ENCODE measurements around the gene PRICKLE1. TPM values are rescaled to one million over a fixed set of nuclear protein-coding genes. Genes with fewer than 3 reads are reported as not detected.
A peak's percentile ranks its signal among the peaks of the same experiment; 100 is the strongest.

The PRICKLE1 gene
- total RNA-seq, 1 donor from 2014 or later, result 6.4 TPM

GRCh38 chr12:42511656-42512055 is 77.9 kb downstream of the PRICKLE1 start:
- no peak overlapping the region for H3K27ac Mint-ChIP-seq (ENCODE audit: unreplicated experiment)
- DNase-seq, result no peak
- H3K27me3 Mint-ChIP-seq (ENCODE audit: unreplicated experiment), result peaks cover 2% of the 10 kb centered on the region
- H3K4me3 Mint-ChIP-seq (ENCODE audit: unreplicated experiment), result no peak overlapping the region
- no peak for TF ChIP-seq CTCF (IDR thresholded peaks at IDR 0.05; ENCODE audit: partially characterized antibody, unreplicated experiment)
- H3K36me3 Mint-ChIP-seq (ENCODE audit: unreplicated experiment), result no peaks in the 10 kb centered on the region
- peaks cover 2% of the 10 kb centered on the region for H3K9me3 Mint-ChIP-seq (ENCODE audit: unreplicated experiment)
- peaks cover 6% of the 10 kb centered on the region for H3K4me1 Mint-ChIP-seq (ENCODE audit: low read depth, unreplicated experiment)

GRCh38 chr12:42510823-42511222 is 78.7 kb downstream of the PRICKLE1 start:
- Mint-ChIP-seq H3K36me3 (ENCODE audit: unreplicated experiment) (no peaks in the 10 kb centered on the region), H3K9me3 (ENCODE audit: unreplicated experiment) (no peaks in the 10 kb centered on the region), H3K27me3 (ENCODE audit: unreplicated experiment) (peaks cover 2% of the 10 kb centered on the region), H3K4me3 (ENCODE audit: unreplicated experiment) (no peak overlapping the region), H3K4me1 (ENCODE audit: low read depth, unreplicated experiment) (peaks cover 6% of the 10 kb centered on the region), H3K27ac (ENCODE audit: unreplicated experiment) (no peak overlapping the region)
- DNase-seq, result no peak
- no peak for TF ChIP-seq CTCF (IDR thresholded peaks at IDR 0.05; ENCODE audit: partially characterized antibody, unreplicated experiment)

GRCh38 chr12:42508913-42509460 is 80.6 kb downstream of the PRICKLE1 start:
- no peaks in the 10 kb centered on the region for H3K9me3 Mint-ChIP-seq (ENCODE audit: unreplicated experiment)
- H3K4me3 Mint-ChIP-seq (ENCODE audit: unreplicated experiment), result no peak overlapping the region
- H3K4me1 Mint-ChIP-seq (ENCODE audit: low read depth, unreplicated experiment), result peaks cover 6% of the 10 kb centered on the region
- peaks cover 3% of the 10 kb centered on the region for H3K27me3 Mint-ChIP-seq (ENCODE audit: unreplicated experiment)
- TF ChIP-seq CTCF (IDR thresholded peaks at IDR 0.05; ENCODE audit: partially characterized antibody, unreplicated experiment), result no peak
- DNase-seq, result no peak
- H3K27ac Mint-ChIP-seq (ENCODE audit: unreplicated experiment), result no peak overlapping the region
- no peaks in the 10 kb centered on the region for H3K36me3 Mint-ChIP-seq (ENCODE audit: unreplicated experiment)

GRCh38 chr12:42507565-42507964 is 82.0 kb downstream of the PRICKLE1 start:
- no peak for DNase-seq
- TF ChIP-seq CTCF (IDR thresholded peaks at IDR 0.05; ENCODE audit: partially characterized antibody, unreplicated experiment), result no peak
- Mint-ChIP-seq H3K4me1 (ENCODE audit: low read depth, unreplicated experiment) (peaks cover 6% of the 10 kb centered on the region), H3K36me3 (ENCODE audit: unreplicated experiment) (no peaks in the 10 kb centered on the region), H3K27ac (ENCODE audit: unreplicated experiment) (no peak overlapping the region), H3K9me3 (ENCODE audit: unreplicated experiment) (no peaks in the 10 kb centered on the region), H3K4me3 (ENCODE audit: unreplicated experiment) (no peak overlapping the region), H3K27me3 (ENCODE audit: unreplicated experiment) (peaks cover 3% of the 10 kb centered on the region)

GRCh38 chr12:42507081-42507480 is 82.5 kb downstream of the PRICKLE1 start:
- no peak for DNase-seq
- Mint-ChIP-seq H3K27ac (ENCODE audit: unreplicated experiment) (peak overlapping the region; percentile 7), H3K4me3 (ENCODE audit: unreplicated experiment) (no peak overlapping the region), H3K27me3 (ENCODE audit: unreplicated experiment) (peaks cover 3% of the 10 kb centered on the region), H3K9me3 (ENCODE audit: unreplicated experiment) (no peaks in the 10 kb centered on the region), H3K36me3 (ENCODE audit: unreplicated experiment) (no peaks in the 10 kb centered on the region), H3K4me1 (ENCODE audit: low read depth, unreplicated experiment) (peaks cover 6% of the 10 kb centered on the region)
- TF ChIP-seq CTCF (IDR thresholded peaks at IDR 0.05; ENCODE audit: partially characterized antibody, unreplicated experiment), result no peak

Data from glutamatergic neuron (in vitro differentiated cells).